Activated B cell treated with CpG ODN at 0.5 μM for 24 hours (primary cell): ENCODE measurements around the gene TMEM117. TPM values are rescaled to one million over a fixed set of nuclear protein-coding genes. Genes with fewer than 3 reads are reported as not detected.

Experiments used
- ATAC-seq: fragments of 200-7000 bp; cut with Tn5 transposase; one replicate; pipeline ENCODE4 v1.10.0; 2021; ENCODE audit warnings: low read depth, mild to moderate bottlenecking, moderate library complexity
- CTCF ChIA-PET: fragments of 350-600 bp; sonication (Branson Sonifier 250); formaldehyde crosslinking; loops from one replicate; lab custom pipeline; 2021; ENCODE audit warnings: antibody characterized with exemption; lab: Charles Lee
- POLR2A ChIA-PET: fragments of 350-600 bp; sonication (Branson Sonifier 250); formaldehyde crosslinking; loops from one replicate; lab custom pipeline; 2021; ENCODE audit warnings: antibody characterized with exemption; lab: Charles Lee
- DNase-seq: peaks from one replicate; pipeline ENCODE4 v3.0.0; 2022
- H3K27ac Mint-ChIP-seq: one replicate; pipeline ENCODE4 v1.8.0; 2020; ENCODE audit warnings: mixed read lengths
- H3K27me3 Mint-ChIP-seq: one replicate; pipeline ENCODE4 v1.8.0; 2021; ENCODE audit warnings: mixed read lengths
- H3K36me3 Mint-ChIP-seq: one replicate; pipeline ENCODE4 v1.8.0; 2021; ENCODE audit warnings: low read depth, mixed read lengths
- H3K4me1 Mint-ChIP-seq: one replicate; pipeline ENCODE4 v1.8.0; 2021; ENCODE audit warnings: mixed read lengths
- H3K4me3 Mint-ChIP-seq: one replicate; pipeline ENCODE4 v1.8.0; 2020; ENCODE audit warnings: mild to moderate bottlenecking, mixed read lengths
- H3K9me3 Mint-ChIP-seq: one replicate; pipeline ENCODE4 v1.8.0; 2020; ENCODE audit warnings: mixed read lengths
- intact Hi-C: fragments of 100-400 bp; cut with micrococcal nuclease; formaldehyde crosslinking; loops from one replicate; pipeline ENCODE4 v1.15.1; 2024
- total RNA-seq: library from RNA; stranded (reverse); gene quantifications from 2 replicates; pipeline ENCODE4 v1.2.3, GENCODE V29; 2022
- TF ChIP-seq, protein P1 (sequence below): fragments of 200-600 bp; IDR thresholded peaks from one replicate; pipeline ENCODE4 v1.8.0; 2022; ENCODE audit warnings: antibody characterized with exemption, mild to moderate bottlenecking

TMEM117 gene
- total RNA-seq, 1 donor from 2014 or later, result 4.8 TPM

DNA sequence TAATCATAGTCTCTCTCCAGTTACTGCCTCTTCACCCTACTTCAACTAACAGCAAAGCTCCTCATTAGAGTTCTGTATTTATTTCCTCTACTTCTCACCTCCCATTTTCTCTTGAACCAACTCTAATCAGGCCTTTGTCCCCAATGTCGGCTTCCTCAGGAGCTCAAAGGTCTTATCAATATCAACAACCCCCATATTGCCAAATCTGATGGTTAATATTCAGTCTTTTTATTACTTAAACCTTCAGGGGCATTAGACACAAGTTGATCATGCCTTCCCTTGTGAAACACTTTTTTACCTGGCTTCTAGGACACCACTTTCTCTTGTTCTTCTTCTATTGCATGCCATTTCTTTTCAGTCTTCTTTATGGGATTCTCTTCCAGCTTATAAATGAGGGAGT is 531.3 kb downstream of the TMEM117 start:
- TF ChIP-seq, protein P1, sequence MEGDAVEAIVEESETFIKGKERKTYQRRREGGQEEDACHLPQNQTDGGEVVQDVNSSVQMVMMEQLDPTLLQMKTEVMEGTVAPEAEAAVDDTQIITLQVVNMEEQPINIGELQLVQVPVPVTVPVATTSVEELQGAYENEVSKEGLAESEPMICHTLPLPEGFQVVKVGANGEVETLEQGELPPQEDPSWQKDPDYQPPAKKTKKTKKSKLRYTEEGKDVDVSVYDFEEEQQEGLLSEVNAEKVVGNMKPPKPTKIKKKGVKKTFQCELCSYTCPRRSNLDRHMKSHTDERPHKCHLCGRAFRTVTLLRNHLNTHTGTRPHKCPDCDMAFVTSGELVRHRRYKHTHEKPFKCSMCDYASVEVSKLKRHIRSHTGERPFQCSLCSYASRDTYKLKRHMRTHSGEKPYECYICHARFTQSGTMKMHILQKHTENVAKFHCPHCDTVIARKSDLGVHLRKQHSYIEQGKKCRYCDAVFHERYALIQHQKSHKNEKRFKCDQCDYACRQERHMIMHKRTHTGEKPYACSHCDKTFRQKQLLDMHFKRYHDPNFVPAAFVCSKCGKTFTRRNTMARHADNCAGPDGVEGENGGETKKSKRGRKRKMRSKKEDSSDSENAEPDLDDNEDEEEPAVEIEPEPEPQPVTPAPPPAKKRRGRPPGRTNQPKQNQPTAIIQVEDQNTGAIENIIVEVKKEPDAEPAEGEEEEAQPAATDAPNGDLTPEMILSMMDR, result no peak
- DNase-seq (no peak), ATAC-seq (no peak)
- POLR2A ChIA-PET, result no interaction called here
- H3K36me3 Mint-ChIP-seq, result no peaks in the 10 kb centered on the region
- no peaks in the 10 kb centered on the region for H3K4me1 Mint-ChIP-seq
- H3K4me3 Mint-ChIP-seq, result no peak overlapping the region
- H3K9me3 Mint-ChIP-seq, result no peaks in the 10 kb centered on the region
- H3K27me3 Mint-ChIP-seq, result no peaks in the 10 kb centered on the region
- intact Hi-C loops, result no loop called here
- CTCF ChIA-PET, result no interaction called here
- H3K27ac Mint-ChIP-seq, result no peak overlapping the region

DNA sequence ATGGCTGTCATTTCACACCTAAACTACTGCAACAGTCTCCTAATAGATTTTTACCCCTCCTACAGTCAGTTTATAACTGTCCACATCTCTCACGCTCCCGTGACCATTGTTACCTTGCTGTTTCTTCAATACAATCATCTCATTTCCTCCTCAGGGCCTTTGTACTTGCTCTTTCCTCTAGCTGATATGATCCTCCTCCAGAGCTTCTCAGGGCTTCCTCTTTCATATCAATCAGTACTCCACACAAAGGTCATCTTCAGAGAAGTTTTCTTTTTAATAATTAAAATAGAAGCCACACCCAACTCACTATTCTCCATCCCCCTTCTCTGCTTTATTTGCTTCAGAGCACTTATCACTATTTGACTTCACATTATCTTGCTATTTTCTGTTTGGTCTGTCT is 532.0 kb downstream of the TMEM117 start:
- no peaks in the 10 kb centered on the region for H3K27me3 Mint-ChIP-seq
- no peaks in the 10 kb centered on the region for H3K4me1 Mint-ChIP-seq
- no peak overlapping the region for H3K4me3 Mint-ChIP-seq
- H3K27ac Mint-ChIP-seq, result no peak overlapping the region
- POLR2A ChIA-PET, result no interaction called here
- ATAC-seq, result no peak
- TF ChIP-seq, protein P1, result no peak
- no peaks in the 10 kb centered on the region for H3K9me3 Mint-ChIP-seq
- CTCF ChIA-PET, result no interaction called here
- intact Hi-C loops, result no loop called here
- no peaks in the 10 kb centered on the region for H3K36me3 Mint-ChIP-seq
- no peak for DNase-seq

DNA sequence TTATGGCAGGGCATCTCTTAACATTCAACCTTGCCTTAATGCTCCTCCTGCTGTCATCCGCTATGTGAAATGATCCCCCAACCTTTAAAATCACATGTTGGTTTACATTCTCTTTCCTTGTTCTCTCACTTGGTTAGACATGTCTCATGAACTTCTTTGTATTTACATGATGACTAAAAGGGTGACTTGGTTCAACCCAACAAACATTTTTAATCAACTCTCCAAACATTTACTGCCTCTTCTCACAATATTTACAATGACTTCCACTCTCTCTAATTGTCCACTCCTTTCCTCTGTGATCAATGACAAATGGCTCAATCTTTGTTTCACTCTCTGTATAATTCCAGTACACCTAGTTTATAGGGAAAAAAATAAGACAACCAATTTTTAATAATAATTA is 534.1 kb downstream of the TMEM117 start:
- CTCF ChIA-PET, result no interaction called here
- no peaks in the 10 kb centered on the region for H3K36me3 Mint-ChIP-seq
- ATAC-seq (no peak), DNase-seq (no peak)
- no peaks in the 10 kb centered on the region for H3K9me3 Mint-ChIP-seq
- H3K4me1 Mint-ChIP-seq, result peaks cover 7% of the 10 kb centered on the region
- intact Hi-C loops, result no loop called here
- POLR2A ChIA-PET, result no interaction called here
- H3K27me3 Mint-ChIP-seq, result no peaks in the 10 kb centered on the region
- H3K4me3 Mint-ChIP-seq, result no peak overlapping the region
- TF ChIP-seq, protein P1, result no peak
- no peak overlapping the region for H3K27ac Mint-ChIP-seq

DNA sequence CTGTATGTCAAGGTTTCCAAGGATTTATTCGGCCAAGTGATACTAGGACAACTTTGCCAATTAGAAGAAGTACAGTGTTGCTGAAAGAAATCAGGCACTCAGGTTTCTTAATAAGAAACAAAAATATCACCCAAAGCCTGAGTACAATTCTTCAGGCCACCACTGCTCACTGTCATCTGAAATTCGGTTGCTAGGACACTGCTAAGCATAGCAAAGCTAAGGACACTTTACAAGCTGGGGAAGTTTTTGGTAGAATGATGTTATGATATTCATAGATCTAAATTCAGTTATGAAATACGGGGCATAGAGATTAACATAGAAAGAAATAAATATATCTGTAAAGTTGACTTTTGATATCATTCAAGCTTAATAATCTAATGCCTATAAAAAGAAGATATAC is 535.1 kb downstream of the TMEM117 start:
- Mint-ChIP-seq H3K27ac (no peak overlapping the region), H3K27me3 (no peaks in the 10 kb centered on the region), H3K4me1 (peaks cover 15% of the 10 kb centered on the region), H3K4me3 (no peak overlapping the region), H3K9me3 (no peaks in the 10 kb centered on the region), H3K36me3 (no peaks in the 10 kb centered on the region)
- POLR2A ChIA-PET, result no interaction called here
- CTCF ChIA-PET, result no interaction called here
- TF ChIP-seq, protein P1, result no peak
- DNase-seq (no peak), ATAC-seq (no peak)
- intact Hi-C loops, result no loop called here

DNA sequence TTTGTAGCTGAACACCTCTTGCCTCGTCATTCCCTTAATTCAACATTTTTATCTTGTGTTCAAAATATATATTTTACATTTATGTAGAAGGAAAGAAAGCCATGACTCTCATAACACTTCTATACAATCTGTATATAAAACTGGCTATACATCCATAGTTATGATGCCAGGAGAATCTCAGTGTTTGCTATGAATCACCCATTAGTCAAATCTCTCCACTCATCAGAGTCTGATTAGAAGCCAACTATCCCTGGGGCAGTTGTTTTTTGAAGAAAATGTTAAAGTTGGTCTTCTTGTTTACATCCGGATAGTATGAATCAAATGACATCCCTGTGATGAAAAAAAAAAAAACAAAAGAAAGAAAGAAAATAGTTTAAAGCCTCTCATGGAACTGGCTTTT is 536.4 kb downstream of the TMEM117 start:
- ChIA-PET POLR2A (no interaction called here), CTCF (no interaction called here)
- intact Hi-C loops, result no loop called here
- TF ChIP-seq, protein P1, result no peak
- H3K36me3 Mint-ChIP-seq, result no peaks in the 10 kb centered on the region
- no peak overlapping the region for H3K27ac Mint-ChIP-seq
- no peaks in the 10 kb centered on the region for H3K27me3 Mint-ChIP-seq
- no peak overlapping the region for H3K4me3 Mint-ChIP-seq
- peaks cover 16% of the 10 kb centered on the region for H3K4me1 Mint-ChIP-seq
- ATAC-seq, result no peak
- H3K9me3 Mint-ChIP-seq, result no peaks in the 10 kb centered on the region
- no peak for DNase-seq
